ENCODE results near the gene MAEA. TPM values are rescaled to one million over a fixed set of nuclear protein-coding genes. Genes with fewer than 3 reads are reported as not detected.

Gene MAEA
- total and polyA plus RNA-seq, 2 of the 8 experiments (the other 6 are each of a cell fraction or from before 2014, with no cell fraction given), result 75.8 to 133 TPM

DNA sequence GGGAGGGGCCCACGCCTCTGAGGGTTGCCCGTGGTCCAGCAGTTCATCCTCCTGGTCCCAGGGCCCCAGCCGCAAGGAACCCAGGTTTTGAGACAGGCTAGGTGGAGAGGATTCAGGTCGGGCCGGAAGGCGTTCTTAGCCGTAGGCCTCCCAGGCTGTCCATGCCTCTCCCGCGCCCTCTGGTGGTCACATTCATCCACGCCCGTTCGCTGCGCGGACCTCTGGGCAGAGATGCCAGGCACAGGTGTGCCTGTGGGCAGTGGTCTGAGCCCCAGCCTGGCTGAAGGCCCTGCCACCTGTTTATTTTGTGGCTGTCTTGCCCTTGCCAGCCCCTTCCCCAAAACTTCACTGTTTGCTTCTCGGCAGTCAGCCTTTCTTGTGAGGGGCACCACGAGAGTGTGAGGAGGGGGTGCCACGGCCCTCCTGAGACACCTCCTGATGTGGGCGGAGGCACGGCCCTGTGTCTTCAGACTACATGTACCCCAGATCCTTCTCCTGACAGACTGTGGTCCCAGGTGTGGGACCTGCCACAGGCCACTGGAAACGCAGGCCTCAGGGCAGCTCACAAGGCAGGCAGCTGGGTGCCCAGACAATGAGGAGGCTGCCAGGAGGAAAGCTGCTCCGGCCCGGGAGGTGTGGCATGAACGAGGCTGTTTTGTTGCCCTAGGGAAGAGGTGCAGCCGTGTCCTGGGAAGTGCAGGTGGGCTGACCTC is 62.3 kb downstream of the MAEA start (continued):
- TF ChIP-seq SIRT6 (IDR thresholded peaks at IDR 0.05; ENCODE audit: low read length) (no peak), EGR1 (IDR thresholded peaks at IDR 0.05; ENCODE audit: borderline replicate concordance, low read depth, low read length) (no peak), JUND (IDR thresholded peaks at IDR 0.05; ENCODE audit: low read length) (no peak), POU5F1 (IDR thresholded peaks at IDR 0.05; ENCODE audit: low read depth, low read length) (no peak), TAF7 (optimal IDR thresholded peaks at IDR 0.05; ENCODE audit: borderline replicate concordance, low read depth, low read length) (no peak), SUZ12 (IDR thresholded peaks at IDR 0.05; ENCODE audit: low read length) (no peak), SIX5 (IDR thresholded peaks at IDR 0.05; ENCODE audit: low read depth, low read length) (no peak), SIN3A (conservative IDR thresholded peaks at IDR 0.05 in 1 of 2, IDR thresholded peaks at IDR 0.05 in 1 of 2; ENCODE audit: low read depth in 1 of 2, low read length in 2 of 2) (no peak)
- TF ChIP-seq, protein P1, sequence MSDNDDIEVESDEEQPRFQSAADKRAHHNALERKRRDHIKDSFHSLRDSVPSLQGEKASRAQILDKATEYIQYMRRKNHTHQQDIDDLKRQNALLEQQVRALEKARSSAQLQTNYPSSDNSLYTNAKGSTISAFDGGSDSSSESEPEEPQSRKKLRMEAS (IDR thresholded peaks at IDR 0.05), result no peak

Measured in H1 (cell line).